ENCODE data around the gene NPAS2. TPM values are rescaled to one million over a fixed set of nuclear protein-coding genes. Genes with fewer than 3 reads are reported as not detected.

The NPAS2 gene
- total RNA-seq, 1 donor from 2014 or later, result 11.4 TPM

- no peak for ATAC-seq
- no peaks in the 10 kb centered on the region for H3K9me3 ChIP-seq
- no peak for DNase-seq
- H3K36me3 ChIP-seq, result no peaks in the 10 kb centered on the region
- no peak overlapping the region for H3K27ac ChIP-seq
- intact Hi-C loops (cut with DNase I), result no loop called here
- no peak overlapping the region for H3K4me3 ChIP-seq
- TF ChIP-seq, protein P1, sequence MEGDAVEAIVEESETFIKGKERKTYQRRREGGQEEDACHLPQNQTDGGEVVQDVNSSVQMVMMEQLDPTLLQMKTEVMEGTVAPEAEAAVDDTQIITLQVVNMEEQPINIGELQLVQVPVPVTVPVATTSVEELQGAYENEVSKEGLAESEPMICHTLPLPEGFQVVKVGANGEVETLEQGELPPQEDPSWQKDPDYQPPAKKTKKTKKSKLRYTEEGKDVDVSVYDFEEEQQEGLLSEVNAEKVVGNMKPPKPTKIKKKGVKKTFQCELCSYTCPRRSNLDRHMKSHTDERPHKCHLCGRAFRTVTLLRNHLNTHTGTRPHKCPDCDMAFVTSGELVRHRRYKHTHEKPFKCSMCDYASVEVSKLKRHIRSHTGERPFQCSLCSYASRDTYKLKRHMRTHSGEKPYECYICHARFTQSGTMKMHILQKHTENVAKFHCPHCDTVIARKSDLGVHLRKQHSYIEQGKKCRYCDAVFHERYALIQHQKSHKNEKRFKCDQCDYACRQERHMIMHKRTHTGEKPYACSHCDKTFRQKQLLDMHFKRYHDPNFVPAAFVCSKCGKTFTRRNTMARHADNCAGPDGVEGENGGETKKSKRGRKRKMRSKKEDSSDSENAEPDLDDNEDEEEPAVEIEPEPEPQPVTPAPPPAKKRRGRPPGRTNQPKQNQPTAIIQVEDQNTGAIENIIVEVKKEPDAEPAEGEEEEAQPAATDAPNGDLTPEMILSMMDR (IDR thresholded peaks at IDR 0.05), result no peak
- H3K4me1 ChIP-seq, result no peaks in the 10 kb centered on the region
- H3K27me3 ChIP-seq, result peaks cover 4% of the 10 kb centered on the region
Observed at GRCh38 chr2:100806550-100806949, 13.4 kb upstream of the NPAS2 start.

DNA sequence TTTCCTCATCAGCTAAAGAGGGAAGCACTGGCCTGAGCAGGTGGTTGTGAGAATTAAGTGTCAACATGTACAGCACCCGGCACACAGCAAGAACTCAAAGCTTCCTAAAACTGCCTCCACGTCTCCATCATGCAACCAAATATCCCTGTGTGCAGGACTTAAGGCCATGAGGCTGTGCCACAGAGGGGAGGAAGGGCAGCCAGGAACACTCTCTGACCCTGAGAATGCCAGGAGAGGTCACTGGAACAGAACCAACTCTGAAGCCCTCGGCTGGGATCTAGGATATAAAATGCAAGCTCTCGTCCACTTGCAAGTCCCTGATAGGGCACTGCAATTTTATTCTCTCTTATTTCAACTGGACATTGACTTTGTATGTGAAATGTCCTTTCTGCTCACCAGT is 12.2 kb upstream of the NPAS2 start:
- DNase-seq (no peak), ATAC-seq (no peak)
- H3K9me3 ChIP-seq, result no peaks in the 10 kb centered on the region
- TF ChIP-seq, protein P1 (IDR thresholded peaks at IDR 0.05), result no peak
- H3K4me1 ChIP-seq, result no peaks in the 10 kb centered on the region
- H3K36me3 ChIP-seq, result no peaks in the 10 kb centered on the region
- intact Hi-C loops (cut with DNase I), result no loop called here
- no peak overlapping the region for H3K27ac ChIP-seq
- no peak overlapping the region for H3K4me3 ChIP-seq
- no peaks in the 10 kb centered on the region for H3K27me3 ChIP-seq

DNA sequence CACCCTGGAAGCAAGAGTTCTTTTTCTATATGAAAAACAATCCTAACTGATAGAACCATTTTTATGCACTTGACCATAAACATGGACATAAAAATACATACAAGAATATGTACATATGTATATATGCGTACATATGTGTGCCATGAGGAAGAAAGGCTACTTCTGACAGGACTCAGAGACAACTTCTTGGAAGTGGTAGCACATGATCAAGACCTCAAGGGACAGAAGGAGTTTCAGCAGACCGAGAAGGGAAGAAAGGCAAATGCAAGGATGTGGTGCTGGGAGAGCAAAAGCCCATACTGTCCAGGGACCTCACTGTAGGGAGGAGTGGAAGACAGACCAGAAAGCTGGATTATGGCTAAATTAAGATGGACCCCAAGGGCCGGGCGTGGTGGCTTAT is 11.4 kb upstream of the NPAS2 start:
- H3K27ac ChIP-seq, result no peak overlapping the region
- ATAC-seq (no peak), DNase-seq (no peak)
- TF ChIP-seq, protein P1 (IDR thresholded peaks at IDR 0.05), result no peak
- no peaks in the 10 kb centered on the region for H3K36me3 ChIP-seq
- intact Hi-C loops (cut with DNase I), result no loop called here
- H3K4me3 ChIP-seq, result no peak overlapping the region
- no peaks in the 10 kb centered on the region for H3K4me1 ChIP-seq
- no peaks in the 10 kb centered on the region for H3K27me3 ChIP-seq
- no peaks in the 10 kb centered on the region for H3K9me3 ChIP-seq

- Histone ChIP-seq H3K4me1 (no peaks in the 10 kb centered on the region), H3K27ac (no peak overlapping the region), H3K9me3 (no peaks in the 10 kb centered on the region), H3K36me3 (no peaks in the 10 kb centered on the region), H3K4me3 (no peak overlapping the region), H3K27me3 (no peaks in the 10 kb centered on the region)
- ATAC-seq (no peak), DNase-seq (no peak)
- TF ChIP-seq, protein P1 (IDR thresholded peaks at IDR 0.05), result no peak
- intact Hi-C loops (cut with DNase I), result no loop called here
Observed at GRCh38 chr2:100809506-100809905, 10.4 kb upstream of the NPAS2 start.

GRCh38 chr2:100810603-100811145 is 9.3 kb upstream of the NPAS2 start:
- no peaks in the 10 kb centered on the region for H3K9me3 ChIP-seq
- DNase-seq (no peak), ATAC-seq (no peak)
- TF ChIP-seq, protein P1 (IDR thresholded peaks at IDR 0.05), result no peak
- no peaks in the 10 kb centered on the region for H3K4me1 ChIP-seq
- H3K27me3 ChIP-seq, result no peaks in the 10 kb centered on the region
- intact Hi-C loops (cut with DNase I), result no loop called here
- H3K4me3 ChIP-seq, result no peak overlapping the region
- H3K27ac ChIP-seq, result no peak overlapping the region
- no peaks in the 10 kb centered on the region for H3K36me3 ChIP-seq

DNA sequence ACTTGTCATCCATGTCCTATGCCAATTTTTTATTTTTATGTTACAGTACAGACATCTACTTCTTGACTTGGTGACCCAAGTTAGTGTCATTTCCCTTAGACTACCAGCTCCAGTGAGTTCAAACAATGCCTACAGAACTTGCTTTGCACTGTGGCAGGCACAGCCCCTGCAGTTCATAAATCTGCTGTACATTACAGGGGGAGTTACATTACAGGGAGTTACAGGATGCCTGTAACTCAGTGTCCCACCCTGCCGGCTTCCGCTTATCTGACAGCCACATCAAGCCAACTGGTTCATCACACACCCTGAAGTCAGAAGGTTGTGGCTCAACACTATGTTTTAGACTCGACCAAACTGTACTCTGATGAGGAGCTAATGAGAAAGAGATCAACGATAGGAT is 7.8 kb upstream of the NPAS2 start:
- Histone ChIP-seq H3K4me1 (no peaks in the 10 kb centered on the region), H3K27ac (no peak overlapping the region), H3K9me3 (no peaks in the 10 kb centered on the region), H3K4me3 (no peak overlapping the region), H3K27me3 (no peaks in the 10 kb centered on the region), H3K36me3 (no peaks in the 10 kb centered on the region)
- TF ChIP-seq, protein P1 (IDR thresholded peaks at IDR 0.05), result no peak
- ATAC-seq (no peak), DNase-seq (no peak)
- intact Hi-C loops (cut with DNase I), result no loop called here

Measured in upper lobe of right lung (tissue), 1 donor.